Measurements from ENCODE around the gene EDAR.

Gene EDAR

DNA sequence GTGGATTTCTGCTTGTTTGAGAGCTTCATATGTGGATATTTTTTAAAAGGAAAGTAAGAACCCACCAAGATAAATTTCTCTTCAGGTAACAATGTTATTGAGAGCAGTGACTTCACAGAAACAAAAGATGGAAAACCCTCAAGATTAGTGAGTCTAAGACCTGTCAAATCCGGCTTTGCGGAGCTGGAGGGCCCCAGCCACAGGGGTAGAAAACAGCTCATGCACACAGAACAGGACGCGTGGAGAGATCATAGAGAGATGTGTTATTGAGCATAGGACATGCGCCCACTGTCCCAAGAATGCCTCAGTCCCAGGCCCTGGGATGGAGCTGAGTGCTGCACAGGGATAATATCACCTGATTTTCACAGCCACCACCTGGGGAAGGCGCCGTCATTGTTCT lies 21.3 kb downstream of the EDAR start:
- DNase-seq (ENCODE audit: low read depth, low spot score), result no peak

GRCh38 chr2:108965540-108966289 lies 23.3 kb downstream of the EDAR start:
- DNase-seq (ENCODE audit: low read depth, low spot score), result no peak

GRCh38 chr2:108963057-108963456 lies 26.0 kb downstream of the EDAR start:
- DNase-seq (ENCODE audit: low read depth, low spot score), result no peak

DNA sequence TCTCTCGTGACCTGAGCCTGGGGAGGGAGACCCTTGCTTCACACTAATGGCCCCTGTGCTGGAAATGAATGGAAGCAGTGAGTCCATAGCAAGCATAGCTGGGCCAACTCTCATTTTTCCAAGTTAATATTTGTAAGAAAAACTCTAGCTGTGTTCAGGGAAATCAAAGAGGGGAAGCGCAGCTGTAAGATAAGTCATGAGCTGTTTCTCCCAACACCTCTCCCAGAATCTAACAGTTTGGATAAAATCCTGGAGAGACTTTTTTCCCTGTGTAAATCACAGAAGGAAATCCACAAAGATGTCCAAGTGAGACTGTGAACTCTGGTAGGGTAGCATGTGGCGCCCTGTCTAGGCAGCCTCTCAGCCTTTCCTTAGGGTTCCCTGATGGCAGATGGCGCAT lies 27.2 kb downstream of the EDAR start:
- no peak for DNase-seq (ENCODE audit: low read depth, low spot score)

DNA sequence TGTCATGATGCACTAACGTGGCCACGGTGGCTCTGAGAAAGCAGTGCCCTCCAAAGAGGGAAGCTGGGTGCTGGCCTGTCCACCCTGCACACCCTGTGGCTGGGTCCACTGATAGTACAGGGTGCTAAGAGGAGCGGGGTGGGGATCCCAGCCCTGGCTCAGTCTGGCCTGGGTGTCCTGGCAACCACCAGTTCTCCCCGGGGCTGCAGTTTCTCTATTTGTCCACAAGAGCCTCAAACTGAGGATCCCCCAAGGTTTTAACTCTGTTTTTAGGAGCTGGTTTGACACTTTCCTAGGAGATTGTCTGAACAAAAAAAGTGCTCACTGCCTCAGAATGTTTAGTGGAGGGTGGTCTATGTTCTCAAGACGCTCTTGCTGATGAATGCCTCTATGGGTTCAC lies 29.0 kb downstream of the EDAR start:
- no peak for DNase-seq (ENCODE audit: low read depth, low spot score)

GRCh38 chr2:108959401-108959800 lies 29.6 kb downstream of the EDAR start:
- no peak for DNase-seq (ENCODE audit: low read depth, low spot score)

GRCh38 chr2:108958632-108959341 lies 30.2 kb downstream of the EDAR start:
- DNase-seq (ENCODE audit: low read depth, low spot score), result no peak

- DNase-seq (ENCODE audit: low read depth, low spot score), result no peak
Measured at GRCh38 chr2:108958002-108958401, 31.0 kb downstream of the EDAR start.

- no peak for DNase-seq (ENCODE audit: low read depth, low spot score)
Measured at GRCh38 chr2:108956375-108956774, 32.6 kb downstream of the EDAR start.

DNA sequence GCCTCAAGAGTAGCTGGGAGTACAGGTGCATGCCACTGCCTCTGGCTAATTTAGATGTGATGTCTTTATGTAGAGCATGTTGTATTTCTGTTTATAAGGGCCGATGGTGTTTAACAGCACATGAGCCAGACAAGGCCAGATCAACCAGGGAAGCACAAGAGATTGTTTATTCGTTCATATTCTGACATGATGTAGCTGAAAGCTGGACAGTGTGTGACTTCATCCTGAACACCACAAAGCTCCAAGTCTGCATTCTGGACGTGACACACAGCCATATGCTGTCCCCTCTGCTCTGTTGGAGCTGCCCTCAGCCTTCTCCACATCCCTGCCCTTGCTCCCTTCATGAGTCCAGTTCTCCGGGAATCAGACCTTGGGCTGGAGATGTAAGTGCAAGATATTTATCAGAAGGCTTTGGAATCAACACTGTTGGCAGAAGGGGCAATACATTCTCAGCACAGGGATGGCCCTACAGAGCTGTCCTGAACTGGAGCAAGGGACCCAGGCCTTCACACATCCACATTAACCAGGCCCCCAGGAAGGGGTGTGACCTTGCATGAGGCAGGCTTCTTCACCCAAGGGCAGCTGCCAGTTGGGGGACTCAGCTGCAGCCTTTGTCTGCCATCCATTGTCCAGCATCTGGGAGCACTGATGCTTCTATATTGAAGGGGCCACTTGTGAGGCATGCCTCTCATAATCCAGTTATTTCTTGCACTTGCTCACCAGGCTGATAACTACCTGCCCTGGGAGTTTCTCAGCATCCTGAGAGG lies 38.5 kb downstream of the EDAR start:
- no peak for DNase-seq (ENCODE audit: low read depth, low spot score)

- DNase-seq (ENCODE audit: low read depth, low spot score), result no peak
Measured at GRCh38 chr2:108949316-108950239, 39.4 kb downstream of the EDAR start.

- no peak for DNase-seq (ENCODE audit: low read depth, low spot score)
Measured at GRCh38 chr2:108947271-108947907, 41.6 kb downstream of the EDAR start.

DNA sequence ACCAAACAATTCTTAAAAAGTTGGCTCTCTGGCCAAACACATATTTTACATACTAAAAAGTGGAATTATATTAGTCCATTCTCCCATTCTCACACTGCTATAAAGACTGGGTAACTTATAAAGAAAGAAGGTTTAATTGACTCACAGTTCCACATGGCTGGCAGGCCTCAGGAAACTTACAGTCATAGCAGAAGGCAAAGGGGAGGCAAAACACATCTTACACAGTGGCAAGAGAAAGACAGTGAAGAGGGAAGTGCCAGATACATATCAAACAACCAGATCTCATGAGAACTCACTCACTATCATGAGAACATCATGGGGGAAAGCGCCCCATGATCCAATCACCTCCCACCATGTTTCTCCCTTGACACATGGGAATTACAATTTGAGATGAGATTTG lies 42.6 kb downstream of the EDAR start:
- DNase-seq (ENCODE audit: low read depth, low spot score), result no peak

- no peak for DNase-seq (ENCODE audit: low read depth, low spot score)
Measured at GRCh38 chr2:108945969-108946368, 43.1 kb downstream of the EDAR start.

- DNase-seq (ENCODE audit: low read depth, low spot score), result peak; percentile 42
Measured at GRCh38 chr2:108944601-108945331, 44.3 kb downstream of the EDAR start.

DNA sequence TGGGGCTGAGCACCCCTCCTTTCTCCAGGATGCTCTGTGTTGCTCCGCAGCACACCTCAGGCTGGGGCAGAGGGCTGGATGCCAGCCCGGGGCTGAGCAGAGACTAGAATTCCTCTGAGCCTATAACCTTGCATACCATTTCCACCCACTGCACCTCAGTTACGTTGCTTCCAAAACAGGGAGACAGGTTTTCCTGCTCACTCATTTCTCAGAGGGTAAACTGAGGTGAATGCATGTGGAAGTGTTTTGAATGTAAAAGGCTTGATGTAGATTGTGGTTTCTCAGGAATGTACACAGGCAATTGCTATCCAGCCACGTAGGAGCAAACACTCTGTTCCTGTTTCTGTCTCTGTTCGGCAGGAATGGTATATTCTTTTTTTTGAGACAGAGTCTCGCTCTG lies 45.3 kb downstream of the EDAR start:
- DNase-seq (ENCODE audit: low read depth, low spot score), result no peak

DNA sequence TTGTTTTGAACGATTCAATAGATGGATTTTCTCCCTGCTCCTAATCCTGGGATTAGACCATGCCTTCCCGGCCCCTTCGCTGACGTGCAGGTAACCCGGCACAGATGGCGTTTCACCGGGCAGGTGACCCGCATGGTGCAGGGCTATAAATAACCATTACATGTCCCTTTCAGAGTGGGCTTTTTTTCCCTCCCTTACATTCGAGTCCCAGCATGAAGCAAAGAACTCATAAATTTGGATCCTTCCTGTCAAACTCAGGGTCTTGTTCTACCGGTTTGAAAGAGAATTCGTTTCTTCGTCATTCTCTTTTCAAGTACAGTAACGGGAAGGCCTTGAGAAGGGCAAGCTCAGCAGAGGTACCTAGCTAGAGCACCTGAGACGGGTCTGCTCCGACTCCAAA lies 46.1 kb downstream of the EDAR start:
- DNase-seq (ENCODE audit: low read depth, low spot score), result no peak

GRCh38 chr2:108942231-108942825 lies 46.7 kb downstream of the EDAR start:
- no peak for DNase-seq (ENCODE audit: low read depth, low spot score)

DNA sequence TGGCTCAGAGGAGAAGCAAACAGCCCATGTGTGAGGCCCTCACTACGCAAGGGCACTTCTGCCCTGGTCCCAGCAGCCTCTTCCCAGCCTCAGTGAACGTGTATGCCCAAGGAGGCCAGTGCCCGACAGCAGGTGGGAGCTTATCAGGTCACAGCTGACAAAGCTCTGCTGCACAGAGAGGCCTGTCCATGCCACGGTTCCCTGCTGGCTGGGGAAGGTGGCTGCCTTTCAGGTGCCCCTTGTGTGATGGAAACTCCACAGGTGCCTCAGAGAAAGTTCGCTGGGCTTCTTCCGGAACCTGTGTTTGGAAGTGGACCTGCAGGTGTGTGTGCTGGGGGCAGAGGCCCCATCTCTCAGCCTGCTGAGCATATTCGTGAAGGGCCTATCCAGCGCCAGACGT lies 47.3 kb downstream of the EDAR start:
- no peak for DNase-seq (ENCODE audit: low read depth, low spot score)

- no peak for DNase-seq (ENCODE audit: low read depth, low spot score)
Measured at GRCh38 chr2:108941161-108941665, 47.8 kb downstream of the EDAR start.
